ENCODE measurements around the gene GHR. TPM values are rescaled to one million over a fixed set of nuclear protein-coding genes. Genes with fewer than 3 reads are reported as not detected.

The GHR gene
- total RNA-seq, 4 donors from 2014 or later: 10.9 to 14.9 (median 14.2) TPM

DNA sequence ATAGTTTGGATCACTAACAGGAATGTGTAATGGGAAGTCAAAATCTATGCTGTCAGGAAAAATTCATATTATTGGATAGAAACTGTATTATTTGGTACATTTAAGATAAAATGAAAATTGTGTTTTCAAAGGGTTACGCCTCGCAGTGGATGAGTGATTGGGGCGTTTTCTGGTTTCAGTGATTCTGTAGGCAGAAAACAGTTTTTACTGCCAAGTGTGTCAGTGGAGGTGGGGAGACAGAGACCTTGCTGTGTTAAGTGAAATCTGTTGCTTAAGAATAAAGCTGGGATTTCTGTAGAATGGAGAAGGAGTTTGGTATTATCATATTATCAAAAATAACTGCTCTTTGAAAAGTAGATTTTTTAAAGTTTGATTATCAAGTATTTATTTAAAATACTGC, 69.7 kb downstream of the GHR start:
- TF ChIP-seq POLR2A (IDR thresholded peaks at IDR 0.05): no peak
- TF ChIP-seq, protein P1, sequence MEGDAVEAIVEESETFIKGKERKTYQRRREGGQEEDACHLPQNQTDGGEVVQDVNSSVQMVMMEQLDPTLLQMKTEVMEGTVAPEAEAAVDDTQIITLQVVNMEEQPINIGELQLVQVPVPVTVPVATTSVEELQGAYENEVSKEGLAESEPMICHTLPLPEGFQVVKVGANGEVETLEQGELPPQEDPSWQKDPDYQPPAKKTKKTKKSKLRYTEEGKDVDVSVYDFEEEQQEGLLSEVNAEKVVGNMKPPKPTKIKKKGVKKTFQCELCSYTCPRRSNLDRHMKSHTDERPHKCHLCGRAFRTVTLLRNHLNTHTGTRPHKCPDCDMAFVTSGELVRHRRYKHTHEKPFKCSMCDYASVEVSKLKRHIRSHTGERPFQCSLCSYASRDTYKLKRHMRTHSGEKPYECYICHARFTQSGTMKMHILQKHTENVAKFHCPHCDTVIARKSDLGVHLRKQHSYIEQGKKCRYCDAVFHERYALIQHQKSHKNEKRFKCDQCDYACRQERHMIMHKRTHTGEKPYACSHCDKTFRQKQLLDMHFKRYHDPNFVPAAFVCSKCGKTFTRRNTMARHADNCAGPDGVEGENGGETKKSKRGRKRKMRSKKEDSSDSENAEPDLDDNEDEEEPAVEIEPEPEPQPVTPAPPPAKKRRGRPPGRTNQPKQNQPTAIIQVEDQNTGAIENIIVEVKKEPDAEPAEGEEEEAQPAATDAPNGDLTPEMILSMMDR (IDR thresholded peaks at IDR 0.05): no peak
- Histone ChIP-seq H3K36me3 (no peaks in the 10 kb centered on the region), H3K4me1 (peaks cover 0 to 8% of the 10 kb centered on the region in 2 donors), H3K27ac (no peak overlapping the region), H3K27me3 (no peaks in the 10 kb centered on the region), H3K9me3 (no peaks in the 10 kb centered on the region), H3K4me3 (replicated peaks in 1 of 3) (no peak overlapping the region)
- DNase-seq: no peak
- WGBS, 2 donors: 50 to 54% methylated on average over 3 of the region's 3 CpGs
- intact Hi-C loops (cut with DNase I): no loop called here

DNA sequence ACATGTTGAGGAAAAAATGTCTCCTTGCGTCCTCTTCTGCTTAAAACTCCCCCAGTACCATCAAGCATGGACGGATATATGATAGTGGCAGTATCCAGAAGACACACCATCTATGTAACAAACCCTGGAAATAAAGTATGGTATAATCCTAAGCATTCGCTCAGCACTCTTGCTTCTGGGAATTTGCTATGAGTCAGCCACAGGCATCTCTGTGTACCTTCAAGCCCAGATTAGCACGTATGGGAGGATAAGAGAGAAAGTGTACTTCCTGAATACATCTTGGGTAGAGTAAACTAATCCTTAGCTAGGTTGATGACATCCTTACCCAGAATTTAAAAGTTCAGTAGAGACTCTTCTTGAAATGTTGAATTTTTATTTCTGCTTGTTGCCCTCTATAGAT, 71.2 kb downstream of the GHR start:
- H3K4me1 ChIP-seq: peaks cover 0 to 8% of the 10 kb centered on the region in 2 donors
- TF ChIP-seq, protein P1 (IDR thresholded peaks at IDR 0.05): no peak
- no peak for TF ChIP-seq POLR2A (IDR thresholded peaks at IDR 0.05)

DNA sequence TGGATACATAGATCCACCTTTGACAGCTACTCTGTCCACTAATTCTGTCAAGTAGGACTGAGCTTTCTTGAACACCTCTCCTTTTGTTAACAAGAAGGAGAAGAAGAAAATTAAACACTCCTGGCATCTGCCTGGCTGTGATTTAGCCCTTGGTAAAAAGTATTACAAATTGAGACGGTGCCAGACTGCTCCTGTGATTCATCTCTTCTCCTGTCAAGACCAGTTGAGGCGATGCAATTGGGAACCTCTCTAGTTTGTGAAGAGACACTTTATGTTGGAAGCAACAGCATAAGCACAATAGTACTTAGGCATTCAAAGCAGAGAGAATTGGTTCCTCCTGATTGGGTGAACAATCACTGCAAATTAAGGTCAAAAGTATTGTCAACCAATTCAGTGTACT, 72.7 kb downstream of the GHR start:
- TF ChIP-seq, protein P1 (IDR thresholded peaks at IDR 0.05): no peak
- TF ChIP-seq POLR2A (IDR thresholded peaks at IDR 0.05): no peak
- H3K4me1 ChIP-seq: peaks cover 0 to 8% of the 10 kb centered on the region in 2 donors
- no peak overlapping the region for H3K27ac ChIP-seq
- intact Hi-C loops (cut with DNase I): no loop called here
- DNase-seq: peak; percentile 53 to 55
- H3K36me3 ChIP-seq: no peaks in the 10 kb centered on the region
- no peak overlapping the region for H3K4me3 ChIP-seq (replicated peaks in 1 of 3)
- WGBS, 2 donors: 31 to 33% methylated on average over 2 of the region's 2 CpGs
- no peaks in the 10 kb centered on the region for H3K27me3 ChIP-seq
- no peaks in the 10 kb centered on the region for H3K9me3 ChIP-seq

More for the DNA sequence above, 71.2 kb downstream of the GHR start:
- DNase-seq: no peak
- Histone ChIP-seq H3K27ac (no peak overlapping the region), H3K9me3 (no peaks in the 10 kb centered on the region), H3K27me3 (no peaks in the 10 kb centered on the region), H3K4me3 (replicated peaks in 1 of 3) (no peak overlapping the region), H3K36me3 (no peaks in the 10 kb centered on the region)
- intact Hi-C loops (cut with DNase I): no loop called here
- 95 to 98% methylated on average over 4 of the region's 4 CpGs for WGBS, 2 donors

DNA sequence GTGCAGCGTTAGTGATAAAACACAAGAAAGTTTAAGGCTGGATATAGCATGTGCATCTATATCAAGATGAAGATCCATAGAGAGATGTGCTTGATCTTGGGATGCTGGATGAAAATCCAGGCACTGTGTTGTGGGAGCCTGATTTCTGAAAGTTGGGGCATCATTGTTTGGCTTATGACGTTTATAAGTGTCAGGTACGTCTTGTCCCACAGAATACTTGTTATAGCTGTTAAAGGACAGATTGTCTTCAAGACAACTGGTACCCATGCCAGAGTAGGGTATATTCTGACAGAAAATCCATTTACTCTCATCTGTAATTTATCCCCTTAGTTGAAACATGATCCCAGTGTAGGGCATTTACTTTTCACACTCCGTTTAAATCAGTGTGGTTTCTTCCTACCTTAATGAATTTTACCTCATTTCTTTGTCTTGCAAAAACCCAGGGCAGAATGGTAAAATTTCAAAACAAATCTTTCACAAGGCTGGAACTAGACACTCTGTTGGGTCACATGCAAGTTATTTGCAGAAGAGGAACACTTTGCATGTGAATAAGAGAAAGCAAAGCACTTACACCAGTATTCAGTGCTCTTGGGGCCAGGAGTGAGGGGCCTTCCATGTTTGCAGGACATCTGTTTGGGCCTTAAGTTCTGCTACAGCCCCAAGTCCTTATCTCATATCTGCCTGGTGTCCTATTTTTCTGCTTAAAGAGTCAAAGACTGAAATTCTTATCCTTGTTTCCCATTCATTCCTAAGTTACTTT, 73.3 kb downstream of the GHR start:
- intact Hi-C loops (cut with DNase I): no loop called here
- no peak for DNase-seq
- TF ChIP-seq, protein P1 (IDR thresholded peaks at IDR 0.05): no peak
- TF ChIP-seq POLR2A (IDR thresholded peaks at IDR 0.05): no peak
- no peaks in the 10 kb centered on the region for H3K27me3 ChIP-seq
- H3K36me3 ChIP-seq: no peaks in the 10 kb centered on the region
- no peak overlapping the region for H3K4me3 ChIP-seq (replicated peaks in 1 of 3)
- WGBS, 2 donors: 91 to 92% methylated on average over 4 of the region's 4 CpGs
- peaks cover 0 to 8% of the 10 kb centered on the region in 2 donors for H3K4me1 ChIP-seq
- H3K9me3 ChIP-seq: no peaks in the 10 kb centered on the region
- H3K27ac ChIP-seq: no peak overlapping the region

DNA sequence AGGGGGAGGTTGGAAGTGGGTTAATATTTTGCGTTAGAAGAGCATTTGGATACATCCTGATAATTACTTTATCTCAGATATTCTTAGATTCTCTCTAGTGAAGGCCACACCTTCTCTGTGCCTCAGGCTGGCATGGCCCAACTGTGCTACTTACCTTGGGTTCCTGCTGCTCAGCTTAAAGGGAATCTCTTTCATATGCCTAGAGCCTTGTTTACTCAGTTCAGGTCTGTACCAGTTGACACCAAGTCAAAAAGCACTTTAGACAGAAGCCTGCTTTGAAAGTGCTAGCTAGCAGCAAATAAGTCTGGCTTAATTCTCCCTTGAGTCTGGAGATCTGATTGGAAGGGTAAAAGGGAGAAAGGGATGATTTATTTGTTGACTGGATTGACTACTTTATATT, 74.8 kb downstream of the GHR start:
- intact Hi-C loops (cut with DNase I): no loop called here
- Histone ChIP-seq H3K27me3 (no peaks in the 10 kb centered on the region), H3K27ac (no peak overlapping the region), H3K4me1 (peaks cover 0 to 10% of the 10 kb centered on the region in 2 donors), H3K9me3 (no peaks in the 10 kb centered on the region), H3K4me3 (replicated peaks in 1 of 3) (no peak overlapping the region), H3K36me3 (no peaks in the 10 kb centered on the region)
- TF ChIP-seq, protein P1 (IDR thresholded peaks at IDR 0.05): no peak
- no peak for TF ChIP-seq POLR2A (IDR thresholded peaks at IDR 0.05)
- 93 to 95% methylated on average over 1 of the region's 1 CpG for WGBS, 2 donors
- DNase-seq: no peak
